ENCODE measurements around the gene THYN1. TPM values are rescaled to one million over a fixed set of nuclear protein-coding genes. Genes with fewer than 3 reads are reported as not detected.

THYN1 gene
- total RNA-seq, 1 donor from 2014 or later = 34.2 TPM

DNA sequence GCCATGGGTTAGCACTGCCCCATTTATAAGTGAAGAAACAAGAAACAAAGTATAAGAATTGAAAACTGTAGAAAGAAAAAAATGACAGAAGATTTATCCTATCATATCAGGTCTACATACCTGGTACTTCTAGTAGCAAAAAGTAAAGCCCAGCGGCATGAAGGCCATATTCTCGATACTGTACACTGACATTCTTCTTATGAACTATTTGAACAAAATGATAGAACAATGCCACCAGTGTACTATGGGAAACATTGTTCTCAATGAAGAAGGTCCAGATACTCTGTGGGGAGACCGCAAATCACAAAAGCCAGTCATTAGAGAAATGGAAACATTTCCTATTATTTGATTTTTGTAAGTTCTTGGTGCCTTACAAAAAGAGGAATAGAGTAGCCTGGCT lies 36.3 kb downstream of the THYN1 start:
- no peaks in the 10 kb centered on the region for H3K9me3 Mint-ChIP-seq
- H3K27ac Mint-ChIP-seq = no peak overlapping the region
- peaks cover 26% of the 10 kb centered on the region for H3K36me3 Mint-ChIP-seq
- no peaks in the 10 kb centered on the region for H3K4me1 Mint-ChIP-seq
- TF ChIP-seq, protein P1, sequence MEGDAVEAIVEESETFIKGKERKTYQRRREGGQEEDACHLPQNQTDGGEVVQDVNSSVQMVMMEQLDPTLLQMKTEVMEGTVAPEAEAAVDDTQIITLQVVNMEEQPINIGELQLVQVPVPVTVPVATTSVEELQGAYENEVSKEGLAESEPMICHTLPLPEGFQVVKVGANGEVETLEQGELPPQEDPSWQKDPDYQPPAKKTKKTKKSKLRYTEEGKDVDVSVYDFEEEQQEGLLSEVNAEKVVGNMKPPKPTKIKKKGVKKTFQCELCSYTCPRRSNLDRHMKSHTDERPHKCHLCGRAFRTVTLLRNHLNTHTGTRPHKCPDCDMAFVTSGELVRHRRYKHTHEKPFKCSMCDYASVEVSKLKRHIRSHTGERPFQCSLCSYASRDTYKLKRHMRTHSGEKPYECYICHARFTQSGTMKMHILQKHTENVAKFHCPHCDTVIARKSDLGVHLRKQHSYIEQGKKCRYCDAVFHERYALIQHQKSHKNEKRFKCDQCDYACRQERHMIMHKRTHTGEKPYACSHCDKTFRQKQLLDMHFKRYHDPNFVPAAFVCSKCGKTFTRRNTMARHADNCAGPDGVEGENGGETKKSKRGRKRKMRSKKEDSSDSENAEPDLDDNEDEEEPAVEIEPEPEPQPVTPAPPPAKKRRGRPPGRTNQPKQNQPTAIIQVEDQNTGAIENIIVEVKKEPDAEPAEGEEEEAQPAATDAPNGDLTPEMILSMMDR (IDR thresholded peaks at IDR 0.05; ENCODE audit: unreplicated experiment) = no peak
- no peak overlapping the region for H3K4me3 Mint-ChIP-seq
- no peaks in the 10 kb centered on the region for H3K27me3 Mint-ChIP-seq (ENCODE audit: low read depth)
- no peak for DNase-seq (ENCODE audit: low spot score in 2 of 2, unreplicated experiment in 2 of 2)

DNA sequence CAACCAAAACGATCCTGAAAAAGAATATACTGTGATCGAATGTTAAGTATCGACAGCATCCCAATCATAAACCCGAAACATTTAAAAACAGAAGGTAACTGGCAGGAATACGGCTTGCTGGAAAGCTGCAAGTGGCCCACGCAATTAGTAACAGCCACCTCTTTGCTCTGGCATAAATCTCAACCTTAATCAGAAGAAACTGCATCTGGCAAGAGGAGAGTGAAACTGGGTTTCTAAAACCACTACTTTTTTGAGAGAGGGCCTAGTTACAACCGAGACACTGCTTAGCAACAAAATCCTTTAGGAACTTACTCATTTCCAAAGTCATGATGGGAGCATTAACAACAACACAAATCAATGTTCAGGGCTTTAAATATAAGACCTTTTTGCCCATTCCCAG lies 37.3 kb downstream of the THYN1 start:
- peaks cover 31% of the 10 kb centered on the region for H3K36me3 Mint-ChIP-seq
- H3K4me3 Mint-ChIP-seq = no peak overlapping the region
- no peak overlapping the region for H3K27ac Mint-ChIP-seq

DNA sequence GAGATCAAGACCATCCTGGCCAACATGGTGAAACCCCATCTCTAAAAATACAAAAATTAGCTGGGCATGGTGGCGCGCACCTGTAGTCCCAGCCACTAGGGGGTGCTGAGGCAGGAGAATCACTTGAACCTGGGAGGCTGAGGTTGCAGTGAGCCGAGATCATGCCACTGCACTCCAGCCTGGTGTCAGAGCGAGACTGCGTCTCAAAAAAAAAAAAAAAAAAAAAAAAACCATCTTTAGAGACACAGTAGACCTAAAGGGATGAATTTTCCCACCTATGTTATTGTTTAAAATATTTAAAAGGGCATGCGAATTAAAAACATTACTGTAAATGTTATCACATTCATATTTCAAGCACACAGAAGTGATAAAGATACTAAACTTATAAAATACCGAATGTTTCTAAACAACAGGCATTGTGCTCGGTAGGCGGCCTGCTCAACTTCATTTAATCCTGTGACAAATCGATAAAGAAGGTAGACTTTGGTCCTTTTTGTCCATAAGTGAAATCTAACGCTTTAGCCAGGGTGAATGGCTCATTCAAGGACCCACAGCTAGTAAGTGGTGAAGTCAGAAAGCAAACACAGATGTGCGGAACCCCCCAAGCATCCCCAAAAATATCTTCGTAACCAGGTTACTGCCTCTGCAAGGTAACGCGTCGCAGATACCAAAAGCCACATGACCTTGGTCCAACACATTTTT lies 45.5 kb downstream of the THYN1 start:
- Mint-ChIP-seq H3K27ac (no peak overlapping the region), H3K36me3 (peaks cover 30% of the 10 kb centered on the region)
- DNase-seq (ENCODE audit: low spot score in 2 of 2, unreplicated experiment in 2 of 2) = peak in 1 of 2 experiments; percentile 55

More for the DNA sequence above, 37.3 kb downstream of the THYN1 start:
- no peaks in the 10 kb centered on the region for H3K27me3 Mint-ChIP-seq (ENCODE audit: low read depth)
- no peaks in the 10 kb centered on the region for H3K9me3 Mint-ChIP-seq
- no peak for DNase-seq (ENCODE audit: low spot score in 2 of 2, unreplicated experiment in 2 of 2)
- TF ChIP-seq, protein P1 (IDR thresholded peaks at IDR 0.05; ENCODE audit: unreplicated experiment) = no peak
- H3K4me1 Mint-ChIP-seq = no peaks in the 10 kb centered on the region

DNA sequence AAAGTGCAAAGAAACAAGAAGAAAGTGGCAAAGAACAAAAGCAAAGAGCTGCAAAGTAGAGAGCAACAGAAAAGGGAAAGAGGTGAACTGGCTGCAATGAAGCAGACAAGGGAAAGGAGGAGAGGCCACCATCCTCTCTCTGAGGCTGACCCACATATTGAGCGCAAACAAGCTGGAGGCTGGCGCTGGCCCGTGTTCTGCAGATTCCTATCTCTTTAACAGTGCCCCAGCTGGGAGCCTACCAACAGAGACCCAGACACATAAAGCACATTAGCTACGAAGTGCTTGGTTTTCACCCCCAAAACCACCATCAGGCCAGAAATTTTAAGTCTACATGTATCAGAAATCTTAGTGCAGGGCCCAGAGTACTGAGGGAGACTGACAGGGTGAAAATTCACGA lies 47.0 kb downstream of the THYN1 start:
- no peak overlapping the region for H3K4me3 Mint-ChIP-seq
- peaks cover 32% of the 10 kb centered on the region for H3K36me3 Mint-ChIP-seq
- H3K9me3 Mint-ChIP-seq = no peaks in the 10 kb centered on the region
- H3K4me1 Mint-ChIP-seq = no peaks in the 10 kb centered on the region
- H3K27me3 Mint-ChIP-seq (ENCODE audit: low read depth) = no peaks in the 10 kb centered on the region
- no peak overlapping the region for H3K27ac Mint-ChIP-seq
- DNase-seq (ENCODE audit: low spot score in 2 of 2, unreplicated experiment in 2 of 2) = no peak
- TF ChIP-seq, protein P1 (IDR thresholded peaks at IDR 0.05; ENCODE audit: unreplicated experiment) = no peak

More for the DNA sequence above, 45.5 kb downstream of the THYN1 start:
- TF ChIP-seq, protein P1 (IDR thresholded peaks at IDR 0.05; ENCODE audit: unreplicated experiment) = peak; percentile 83
- Mint-ChIP-seq H3K9me3 (no peaks in the 10 kb centered on the region), H3K27me3 (ENCODE audit: low read depth) (no peaks in the 10 kb centered on the region), H3K4me3 (no peak overlapping the region), H3K4me1 (no peaks in the 10 kb centered on the region)

DNA sequence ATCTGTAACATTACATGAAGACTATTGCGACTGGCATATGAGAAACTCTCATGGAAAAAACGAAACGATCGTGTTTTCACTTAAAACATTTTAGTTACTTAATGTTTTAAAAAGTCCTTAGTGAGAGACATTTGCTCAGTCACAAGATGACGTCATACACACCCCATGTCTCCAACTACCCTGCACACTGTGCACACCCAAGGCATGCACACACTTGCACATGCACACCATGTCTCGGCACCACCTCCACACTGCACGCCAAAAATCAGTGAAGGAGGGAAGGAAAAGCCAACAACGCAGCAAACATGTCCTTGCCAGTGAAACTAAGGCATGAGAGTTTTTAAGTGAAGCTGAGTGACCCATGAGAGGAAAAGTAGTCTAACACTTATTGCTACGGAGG lies 47.4 kb downstream of the THYN1 start:
- DNase-seq (ENCODE audit: low spot score in 2 of 2, unreplicated experiment in 2 of 2) = no peak
- TF ChIP-seq, protein P1 (IDR thresholded peaks at IDR 0.05; ENCODE audit: unreplicated experiment) = no peak
- Mint-ChIP-seq H3K36me3 (peaks cover 34% of the 10 kb centered on the region), H3K9me3 (no peaks in the 10 kb centered on the region), H3K4me3 (no peak overlapping the region), H3K27ac (no peak overlapping the region), H3K27me3 (ENCODE audit: low read depth) (no peaks in the 10 kb centered on the region), H3K4me1 (no peaks in the 10 kb centered on the region)
